Activated B cell treated with CpG ODN at 0.5 μM for 24 hours (primary cell): ENCODE measurements around the gene SLC25A23. TPM values are rescaled to one million over a fixed set of nuclear protein-coding genes. Genes with fewer than 3 reads are reported as not detected.

Experiments
- ATAC-seq: fragments of 200-7000 bp; cut with Tn5 transposase; one replicate; pipeline ENCODE4 v1.10.0; 2021; ENCODE audit warnings: low read depth, mild to moderate bottlenecking, moderate library complexity
- CTCF ChIA-PET: fragments of 350-600 bp; sonication (Branson Sonifier 250); formaldehyde crosslinking; loops from one replicate; lab custom pipeline; 2021; ENCODE audit warnings: antibody characterized with exemption; lab: Charles Lee
- POLR2A ChIA-PET: fragments of 350-600 bp; sonication (Branson Sonifier 250); formaldehyde crosslinking; loops from one replicate; lab custom pipeline; 2021; ENCODE audit warnings: antibody characterized with exemption; lab: Charles Lee
- DNase-seq: peaks from one replicate; pipeline ENCODE4 v3.0.0; 2022
- H3K27ac Mint-ChIP-seq: one replicate; pipeline ENCODE4 v1.8.0; 2020; ENCODE audit warnings: mixed read lengths
- H3K27me3 Mint-ChIP-seq: one replicate; pipeline ENCODE4 v1.8.0; 2021; ENCODE audit warnings: mixed read lengths
- H3K36me3 Mint-ChIP-seq: one replicate; pipeline ENCODE4 v1.8.0; 2021; ENCODE audit warnings: low read depth, mixed read lengths
- H3K4me1 Mint-ChIP-seq: one replicate; pipeline ENCODE4 v1.8.0; 2021; ENCODE audit warnings: mixed read lengths
- H3K4me3 Mint-ChIP-seq: one replicate; pipeline ENCODE4 v1.8.0; 2020; ENCODE audit warnings: mild to moderate bottlenecking, mixed read lengths
- H3K9me3 Mint-ChIP-seq: one replicate; pipeline ENCODE4 v1.8.0; 2020; ENCODE audit warnings: mixed read lengths
- intact Hi-C: fragments of 100-400 bp; cut with micrococcal nuclease; formaldehyde crosslinking; loops from one replicate; pipeline ENCODE4 v1.15.1; 2024
- total RNA-seq: library from RNA; stranded (reverse); gene quantifications from 2 replicates; pipeline ENCODE4 v1.2.3, GENCODE V29; 2022
- TF ChIP-seq, protein P1 (sequence below): fragments of 200-600 bp; IDR thresholded peaks from one replicate; pipeline ENCODE4 v1.8.0; 2022; ENCODE audit warnings: antibody characterized with exemption, mild to moderate bottlenecking

Gene SLC25A23
- total RNA-seq, 1 donor from 2014 or later = 50.4 TPM

DNA sequence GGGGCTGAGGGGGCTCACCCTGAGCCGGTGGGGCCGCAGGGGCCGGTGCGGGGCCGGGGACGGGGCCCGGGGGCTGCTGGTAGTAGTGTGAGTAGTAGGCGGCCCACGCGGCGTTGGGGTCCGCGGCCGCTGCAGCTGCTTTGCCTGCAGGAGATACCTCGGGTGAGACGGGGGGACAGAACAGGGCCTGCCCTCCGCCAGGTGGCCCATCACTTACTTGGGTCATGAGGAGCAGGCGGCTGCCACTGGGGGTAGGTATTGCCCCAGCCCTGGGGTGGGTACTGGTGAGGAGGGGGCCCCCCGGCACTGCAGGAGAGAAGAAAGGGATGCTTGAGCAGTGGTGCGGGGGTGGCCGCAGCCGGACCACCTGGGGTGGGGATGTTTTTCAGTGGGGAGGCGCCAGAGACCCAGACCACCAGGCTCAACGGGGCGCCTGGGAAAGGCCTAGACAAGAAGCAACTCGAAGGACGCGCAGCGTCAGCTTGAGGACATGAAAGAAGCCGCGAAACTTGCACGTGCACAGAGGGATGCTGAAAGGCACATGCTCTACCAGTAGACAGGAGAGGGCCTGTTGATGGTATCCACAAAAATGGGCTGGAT, 43.9 kb downstream of the SLC25A23 start:
- Mint-ChIP-seq H3K36me3 (peaks cover 68% of the 10 kb centered on the region), H3K4me1 (no peaks in the 10 kb centered on the region), H3K27me3 (no peaks in the 10 kb centered on the region), H3K27ac (no peak overlapping the region), H3K9me3 (no peaks in the 10 kb centered on the region), H3K4me3 (no peak overlapping the region)
- ATAC-seq = no peak
- ChIA-PET CTCF (no interaction called here), POLR2A (no interaction called here)
- intact Hi-C loops = no loop called here
- no peak for DNase-seq
- TF ChIP-seq, protein P1, sequence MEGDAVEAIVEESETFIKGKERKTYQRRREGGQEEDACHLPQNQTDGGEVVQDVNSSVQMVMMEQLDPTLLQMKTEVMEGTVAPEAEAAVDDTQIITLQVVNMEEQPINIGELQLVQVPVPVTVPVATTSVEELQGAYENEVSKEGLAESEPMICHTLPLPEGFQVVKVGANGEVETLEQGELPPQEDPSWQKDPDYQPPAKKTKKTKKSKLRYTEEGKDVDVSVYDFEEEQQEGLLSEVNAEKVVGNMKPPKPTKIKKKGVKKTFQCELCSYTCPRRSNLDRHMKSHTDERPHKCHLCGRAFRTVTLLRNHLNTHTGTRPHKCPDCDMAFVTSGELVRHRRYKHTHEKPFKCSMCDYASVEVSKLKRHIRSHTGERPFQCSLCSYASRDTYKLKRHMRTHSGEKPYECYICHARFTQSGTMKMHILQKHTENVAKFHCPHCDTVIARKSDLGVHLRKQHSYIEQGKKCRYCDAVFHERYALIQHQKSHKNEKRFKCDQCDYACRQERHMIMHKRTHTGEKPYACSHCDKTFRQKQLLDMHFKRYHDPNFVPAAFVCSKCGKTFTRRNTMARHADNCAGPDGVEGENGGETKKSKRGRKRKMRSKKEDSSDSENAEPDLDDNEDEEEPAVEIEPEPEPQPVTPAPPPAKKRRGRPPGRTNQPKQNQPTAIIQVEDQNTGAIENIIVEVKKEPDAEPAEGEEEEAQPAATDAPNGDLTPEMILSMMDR = no peak

DNA sequence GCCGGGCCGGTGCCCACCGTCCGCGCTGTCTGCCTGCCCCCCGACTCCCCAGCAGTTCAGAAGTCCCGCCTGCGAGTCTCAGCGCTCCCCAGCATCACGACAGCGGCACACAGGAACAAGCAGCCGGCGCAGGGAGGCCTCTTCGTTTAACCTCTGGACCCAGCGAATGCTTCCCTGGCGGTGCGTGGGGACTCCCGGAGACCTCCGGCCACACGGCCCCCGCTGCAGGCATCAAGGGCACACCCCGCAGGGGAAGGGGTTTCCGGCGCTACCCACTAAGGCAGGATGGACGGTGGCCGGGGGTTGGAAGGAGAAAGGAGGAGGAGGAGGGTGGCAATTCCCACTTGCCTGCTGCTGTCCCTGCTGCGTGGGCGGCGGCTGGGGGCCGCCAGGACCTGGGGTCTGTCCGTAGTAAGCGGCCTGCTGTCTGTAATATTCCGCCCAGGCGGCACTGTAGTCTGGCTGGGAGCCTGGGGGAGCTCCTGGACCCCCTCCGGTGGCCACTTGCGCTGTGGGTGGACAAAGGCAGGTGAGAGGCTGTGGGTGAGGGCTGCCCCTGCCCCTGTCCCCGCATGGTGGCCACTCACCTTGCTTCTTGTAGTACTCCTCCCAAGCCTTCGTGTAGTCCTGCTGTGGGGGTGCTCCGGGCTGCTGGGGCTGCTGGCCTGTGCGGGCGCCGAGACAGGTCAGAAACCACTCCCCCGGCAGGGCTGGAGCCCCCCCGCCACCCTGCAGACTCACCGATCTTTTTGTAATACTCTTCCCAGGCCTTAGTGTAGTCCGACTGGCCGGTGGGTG, 44.6 kb downstream of the SLC25A23 start:
- no peak overlapping the region for H3K4me3 Mint-ChIP-seq
- ATAC-seq = no peak
- TF ChIP-seq, protein P1 = no peak
- POLR2A ChIA-PET = no interaction called here
- H3K9me3 Mint-ChIP-seq = no peaks in the 10 kb centered on the region
- H3K27ac Mint-ChIP-seq = no peak overlapping the region
- H3K27me3 Mint-ChIP-seq = no peaks in the 10 kb centered on the region
- no peak for DNase-seq
- intact Hi-C loops = no loop called here
- CTCF ChIA-PET = no interaction called here
- no peaks in the 10 kb centered on the region for H3K4me1 Mint-ChIP-seq
- H3K36me3 Mint-ChIP-seq = peaks cover 61% of the 10 kb centered on the region

DNA sequence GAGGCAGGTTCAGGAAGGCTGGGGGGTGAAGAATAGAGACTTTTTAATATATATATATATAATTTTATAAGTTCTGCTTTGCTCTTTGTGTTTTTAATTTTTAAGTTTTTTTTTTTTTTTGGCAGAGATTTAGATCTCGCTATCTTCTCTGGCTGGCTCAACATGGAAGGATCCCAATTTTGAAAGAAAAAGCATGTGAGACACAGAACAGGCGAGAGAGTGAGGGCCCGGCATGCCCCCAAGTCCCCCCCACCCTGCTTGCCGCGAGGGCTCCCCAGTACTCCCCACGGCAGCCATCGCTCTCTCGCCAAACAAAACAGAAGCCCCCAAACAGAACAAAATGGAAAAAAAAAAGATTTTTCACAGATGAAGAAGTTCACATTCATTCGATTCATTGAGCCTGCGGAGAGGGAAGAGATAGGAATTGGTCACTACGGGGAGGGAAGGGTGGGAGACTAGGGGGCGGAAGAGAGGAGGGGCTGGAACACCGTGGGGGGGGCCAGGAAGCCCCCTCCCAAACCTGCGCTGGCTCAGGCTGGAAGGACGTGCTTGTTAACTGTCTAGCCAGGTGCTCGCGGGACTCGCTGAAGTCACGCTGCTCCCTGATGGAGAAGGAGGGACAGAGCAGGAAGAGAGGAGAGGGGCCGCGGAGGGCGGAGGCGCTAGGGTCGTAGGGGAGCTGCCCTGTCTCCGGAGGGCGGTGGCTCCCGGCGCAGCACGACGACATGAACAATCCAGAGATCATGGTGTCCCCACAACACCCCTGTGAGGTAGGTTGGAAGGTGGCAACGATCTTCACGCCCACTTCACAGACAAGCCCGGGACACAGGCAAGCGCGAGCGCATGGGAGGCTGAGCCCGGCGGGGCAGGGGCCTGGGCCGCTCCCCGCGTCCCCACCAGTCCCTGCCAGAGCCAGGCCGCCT, 45.6 kb downstream of the SLC25A23 start:
- intact Hi-C loops = no loop called here
- TF ChIP-seq, protein P1 = no peak
- H3K27me3 Mint-ChIP-seq = no peaks in the 10 kb centered on the region
- H3K9me3 Mint-ChIP-seq = no peaks in the 10 kb centered on the region
- H3K4me3 Mint-ChIP-seq = no peak overlapping the region
- POLR2A ChIA-PET = no interaction called here
- no peaks in the 10 kb centered on the region for H3K4me1 Mint-ChIP-seq
- DNase-seq (no peak), ATAC-seq (no peak)
- CTCF ChIA-PET = no interaction called here
- H3K36me3 Mint-ChIP-seq = peaks cover 51% of the 10 kb centered on the region
- no peak overlapping the region for H3K27ac Mint-ChIP-seq

DNA sequence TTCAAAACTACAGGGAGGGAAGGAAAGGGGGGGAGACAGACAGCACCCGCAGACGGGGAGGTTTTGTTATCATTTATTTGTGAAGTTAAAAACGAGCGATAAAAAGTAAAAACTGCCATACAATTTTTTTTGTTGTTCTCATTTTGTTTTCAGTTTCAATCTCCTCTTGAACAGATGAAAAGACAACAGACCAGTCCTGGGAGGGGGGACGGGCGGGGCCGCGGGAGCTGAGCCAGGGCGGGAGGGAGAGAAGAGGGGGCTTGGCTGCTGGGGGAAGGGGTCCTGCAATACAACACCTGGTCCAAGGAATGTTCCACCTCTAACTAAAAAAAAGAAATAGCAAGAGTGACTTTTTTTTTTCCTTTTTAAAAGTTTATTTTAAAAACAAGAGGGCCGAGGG, 46.3 kb downstream of the SLC25A23 start:
- H3K36me3 Mint-ChIP-seq = peaks cover 44% of the 10 kb centered on the region
- TF ChIP-seq, protein P1 = no peak
- no peak overlapping the region for H3K27ac Mint-ChIP-seq
- H3K4me3 Mint-ChIP-seq = no peak overlapping the region
- DNase-seq (no peak), ATAC-seq (no peak)
- H3K4me1 Mint-ChIP-seq = no peaks in the 10 kb centered on the region
- POLR2A ChIA-PET = no interaction called here
- H3K27me3 Mint-ChIP-seq = no peaks in the 10 kb centered on the region
- H3K9me3 Mint-ChIP-seq = no peaks in the 10 kb centered on the region
- CTCF ChIA-PET = no interaction called here
- intact Hi-C loops = no loop called here
